HG03060 (cell line): ENCODE measurements around the gene GRAMD4.
"Not testable (repeated sequence)": the region's sequence is repeated elsewhere in the genome, so short reads cannot be mapped to it uniquely, and the experiment has no call there.

Experiments
- ATAC-seq: cut with Tn5 transposase; IDR thresholded peaks from one replicate; pipeline ENCODE4 v1.9.1; 2021; ENCODE audit warnings: low read depth, moderate number of reproducible peaks; ENCODE audit not compliant: unreplicated experiment

GRAMD4 gene

DNA sequence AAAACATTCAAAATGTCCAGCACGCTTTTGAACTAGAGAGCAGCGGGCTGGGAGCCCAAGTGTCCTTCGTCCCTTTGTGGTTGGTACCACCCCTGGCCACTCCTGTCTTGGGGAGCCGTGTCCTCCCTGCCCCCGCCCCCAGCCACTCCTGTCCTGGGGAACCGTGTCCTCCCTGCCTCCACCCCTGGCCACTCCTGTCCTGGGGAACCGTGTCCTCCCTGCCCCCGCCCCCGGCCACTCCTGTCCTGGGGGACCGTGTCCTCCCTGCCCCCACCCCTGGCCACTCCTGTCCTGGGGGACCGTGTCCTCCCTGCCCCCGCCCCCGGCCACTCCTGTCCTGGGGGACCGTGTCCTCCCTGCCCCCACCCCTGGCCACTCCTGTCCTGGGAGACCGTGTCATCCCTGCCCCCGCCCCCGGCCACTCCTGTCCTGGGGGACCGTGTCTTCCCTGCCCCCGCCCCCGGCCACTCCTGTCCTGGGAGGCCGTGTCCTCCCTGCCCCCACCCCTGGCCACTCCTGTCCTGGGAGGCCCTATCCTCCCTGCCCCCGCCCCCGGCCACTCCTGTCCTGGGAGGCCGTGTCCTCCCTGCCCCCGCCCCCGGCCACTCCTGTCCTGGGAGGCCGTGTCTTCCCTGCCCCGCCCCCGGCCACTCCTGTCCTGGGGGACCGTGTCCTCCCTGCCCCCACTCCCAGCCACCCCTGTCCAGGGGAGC lies 14.9 kb downstream of the GRAMD4 start:
- not testable (repeated sequence) for ATAC-seq

DNA sequence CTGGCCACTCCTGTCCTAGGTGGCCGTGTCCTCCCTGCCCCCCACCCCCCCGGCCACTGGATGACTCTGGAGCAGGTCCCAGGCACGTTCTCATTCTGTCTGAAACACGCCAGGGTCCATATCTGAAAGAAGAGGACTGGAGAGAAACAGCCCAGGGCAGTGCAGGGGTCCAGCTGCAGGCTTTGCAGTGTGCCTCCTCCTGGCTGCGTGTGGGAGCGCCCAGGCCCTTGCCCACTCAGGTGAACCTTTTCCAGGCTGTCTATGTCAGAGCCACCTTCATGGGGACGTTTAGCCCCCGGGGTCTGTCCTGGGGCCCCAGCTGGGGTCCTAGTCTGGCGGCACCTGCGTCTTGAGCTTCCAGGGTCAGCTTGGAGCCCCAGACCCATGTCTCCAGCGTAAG lies 15.6 kb downstream of the GRAMD4 start:
- no peak for ATAC-seq

DNA sequence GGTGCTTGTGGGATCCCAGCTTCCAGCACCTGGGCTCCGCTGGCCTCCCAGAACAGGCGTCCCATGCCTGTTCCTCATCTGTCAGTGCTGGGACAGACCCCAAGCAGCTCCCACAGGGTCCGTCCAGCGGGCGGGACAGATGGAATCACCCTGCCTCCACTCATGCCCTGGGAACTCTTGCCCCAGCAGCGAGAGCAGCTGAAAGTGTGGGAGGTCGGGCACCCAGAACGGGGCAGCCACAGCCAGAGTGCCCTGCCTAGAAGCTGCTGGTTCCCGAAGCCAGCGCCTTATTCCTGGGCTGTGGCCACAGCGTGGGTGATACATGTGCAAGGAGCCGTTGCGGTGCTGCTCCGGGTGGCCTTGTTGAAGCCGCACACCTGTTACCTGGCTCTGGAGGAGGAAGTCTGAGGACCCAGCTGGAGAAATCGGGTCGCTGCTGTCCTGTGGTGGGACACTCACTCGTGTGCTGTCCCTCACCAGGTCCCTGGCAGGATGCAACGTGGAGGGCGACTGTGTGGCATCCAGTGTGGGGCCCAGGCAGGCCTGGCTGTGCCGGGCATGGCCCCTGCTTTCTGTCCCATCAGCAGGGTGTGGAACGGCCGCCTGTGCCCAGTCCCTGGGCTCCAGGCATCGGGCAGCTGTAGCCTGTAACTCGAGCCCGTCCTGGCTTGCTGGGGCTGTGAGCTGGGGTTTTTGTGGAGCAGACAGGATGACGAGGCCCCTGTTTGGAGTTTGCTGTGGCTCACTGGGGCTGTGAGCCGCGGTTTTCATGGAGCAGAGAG lies 16.2 kb downstream of the GRAMD4 start:
- no peak for ATAC-seq

DNA sequence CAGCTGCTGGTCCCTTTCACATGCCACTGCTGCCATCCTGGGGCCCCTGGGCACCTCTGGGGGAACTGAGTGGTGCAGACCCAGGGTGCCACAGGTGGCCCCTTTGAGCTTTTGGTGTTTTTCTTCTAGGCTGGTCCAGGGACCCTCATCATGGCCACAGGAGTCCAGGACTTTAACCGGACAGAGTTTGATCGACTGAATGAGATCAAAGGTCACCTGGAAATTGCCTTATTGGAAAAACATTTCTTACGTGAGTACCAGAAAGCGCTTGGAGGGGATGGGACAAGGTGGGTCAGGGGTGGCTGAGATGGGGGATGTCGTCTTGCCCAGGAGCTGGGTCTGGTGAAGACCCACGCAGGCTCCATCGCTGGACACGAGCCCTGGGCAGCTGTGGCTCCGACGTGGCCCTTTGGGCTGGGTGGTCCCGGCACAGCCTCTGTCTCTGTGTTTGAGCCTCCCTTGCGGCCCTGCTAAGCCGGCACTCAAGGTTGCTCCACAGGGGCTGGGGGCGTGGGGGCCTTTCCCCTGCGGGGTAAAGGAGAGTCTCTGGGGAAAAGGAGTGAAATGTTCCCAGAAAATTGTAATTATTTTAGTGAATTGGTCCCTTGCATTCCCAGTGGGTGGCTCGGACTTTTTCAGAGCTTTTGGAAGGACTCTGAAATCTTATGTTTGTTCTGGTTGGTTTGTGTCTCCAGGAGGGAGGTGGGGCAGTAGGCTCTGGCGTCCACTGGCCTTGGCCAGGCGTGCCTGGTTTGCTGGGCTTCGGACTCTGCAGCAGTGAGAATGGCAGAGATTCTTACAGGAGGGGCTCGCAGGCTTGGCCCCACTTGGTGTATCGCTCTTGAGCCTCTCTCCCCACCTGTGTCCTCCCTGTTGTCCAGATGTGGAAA lies 17.8 kb downstream of the GRAMD4 start:
- no peak for ATAC-seq

DNA sequence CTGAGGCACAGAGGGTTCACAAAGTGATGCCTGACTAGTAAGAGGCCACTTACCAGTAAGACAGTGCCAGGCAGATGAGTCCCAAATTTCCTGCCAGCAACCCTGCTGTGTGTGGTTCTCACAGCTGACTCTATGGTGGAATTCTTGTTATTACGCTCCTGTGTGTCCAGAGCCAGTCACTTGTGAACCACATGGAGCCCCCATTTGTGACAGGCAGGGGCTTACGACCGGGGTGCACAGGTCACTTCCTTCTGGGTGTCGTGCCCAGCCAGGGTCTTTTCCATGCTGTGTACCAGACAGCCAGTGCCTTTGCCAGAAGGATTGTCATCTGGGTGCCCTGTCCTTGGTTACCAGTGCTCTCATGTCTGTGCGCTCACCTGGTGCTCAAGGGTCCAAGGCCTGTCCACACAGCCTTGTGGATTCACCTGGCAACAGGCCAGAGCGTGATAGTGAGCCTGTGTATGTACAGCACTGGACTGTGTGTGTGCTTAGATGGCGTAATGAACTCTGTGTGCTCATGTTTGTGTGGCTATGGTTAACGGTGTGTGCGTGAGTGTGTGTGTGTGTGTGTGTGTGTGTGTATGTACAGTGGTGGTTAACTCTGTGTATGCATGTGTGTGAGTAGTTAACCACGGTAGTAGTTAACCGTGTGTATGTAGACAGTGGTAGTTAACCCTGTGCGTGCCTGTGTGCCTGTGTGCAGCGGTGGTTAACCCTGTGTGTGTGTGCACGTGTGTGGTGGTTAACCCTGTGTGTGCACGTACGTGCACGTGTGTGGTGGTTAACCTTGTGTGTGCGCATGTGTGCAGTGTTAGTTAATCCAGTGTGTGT lies 18.6 kb downstream of the GRAMD4 start:
- no peak for ATAC-seq

DNA sequence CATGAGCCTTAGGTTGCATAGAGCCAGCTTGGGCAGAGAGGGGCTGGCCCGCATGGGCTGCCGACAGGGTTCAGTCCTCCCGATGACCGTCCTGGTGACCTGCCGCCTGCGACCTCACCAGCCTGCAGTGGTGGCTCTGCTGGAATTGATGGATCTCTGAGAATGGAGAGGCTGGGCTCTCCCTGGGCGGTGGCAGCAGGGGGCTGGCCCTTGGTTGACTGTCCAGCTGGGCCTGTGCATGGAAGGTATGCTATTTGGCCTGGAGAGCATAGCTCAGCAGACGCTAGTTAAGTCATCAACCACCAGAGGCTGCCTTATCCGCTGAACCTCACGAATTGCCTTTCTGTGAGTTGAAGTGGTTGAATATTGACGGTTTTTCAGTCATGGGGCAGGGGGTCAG lies 19.7 kb downstream of the GRAMD4 start:
- no peak for ATAC-seq

DNA sequence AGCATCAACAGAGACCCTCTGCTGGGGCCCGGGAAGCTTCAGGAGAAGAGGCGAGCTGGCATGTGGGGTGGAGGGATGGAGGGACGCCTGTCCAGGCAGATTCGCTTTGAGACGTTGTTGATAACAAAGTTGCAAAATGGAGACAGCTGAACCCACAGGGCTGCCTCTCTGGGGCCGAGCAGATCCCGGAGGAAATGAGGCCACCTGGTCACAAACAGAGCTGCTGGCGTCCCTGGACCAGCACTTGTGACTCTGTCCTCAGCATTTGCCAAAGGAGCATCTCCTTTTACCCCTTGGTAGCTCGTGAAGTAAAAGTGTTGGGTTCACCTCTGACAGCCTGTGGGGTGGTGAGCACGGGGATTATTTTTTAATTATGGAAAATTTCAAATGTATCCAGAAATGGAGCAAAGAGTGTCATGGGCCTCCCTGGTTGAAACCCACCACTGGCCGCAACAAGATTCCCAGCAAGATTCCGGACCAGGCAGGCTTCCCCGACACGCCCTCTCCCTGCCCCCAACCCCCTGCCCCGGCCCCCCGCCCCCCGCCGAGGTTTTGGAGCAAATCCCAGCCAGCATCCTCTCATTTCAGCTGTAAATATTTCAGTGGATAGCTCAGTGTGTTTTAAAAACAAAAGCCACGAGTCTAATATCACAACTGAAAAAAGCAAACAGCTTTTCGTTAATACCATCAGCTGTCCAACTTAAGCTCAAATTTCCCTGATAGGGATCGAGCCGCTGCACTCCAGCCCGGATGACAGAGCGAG lies 20.3 kb downstream of the GRAMD4 start:
- ATAC-seq, result no peak

DNA sequence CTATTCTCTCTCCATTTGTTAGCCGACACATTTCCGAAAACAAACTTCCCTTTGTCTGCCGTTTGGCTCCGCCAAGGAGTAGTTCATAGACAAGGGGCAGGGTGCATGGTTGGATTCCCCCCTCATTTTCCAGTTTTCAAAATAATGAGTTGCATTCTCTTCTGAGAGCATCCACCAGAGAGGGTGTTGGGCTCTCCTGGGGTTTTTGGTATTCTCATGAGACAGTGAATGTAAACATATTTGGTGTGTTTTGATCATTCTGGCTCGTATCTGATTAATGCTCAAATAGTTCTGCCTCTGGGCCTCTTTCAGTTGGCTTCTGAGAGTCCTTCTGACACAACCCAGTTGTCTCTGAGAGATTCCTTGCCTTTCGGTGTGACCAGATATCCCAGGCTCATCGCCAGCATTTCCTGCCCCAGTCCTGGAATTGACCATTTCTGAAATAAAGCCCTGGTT lies 21.7 kb downstream of the GRAMD4 start:
- no peak for ATAC-seq

DNA sequence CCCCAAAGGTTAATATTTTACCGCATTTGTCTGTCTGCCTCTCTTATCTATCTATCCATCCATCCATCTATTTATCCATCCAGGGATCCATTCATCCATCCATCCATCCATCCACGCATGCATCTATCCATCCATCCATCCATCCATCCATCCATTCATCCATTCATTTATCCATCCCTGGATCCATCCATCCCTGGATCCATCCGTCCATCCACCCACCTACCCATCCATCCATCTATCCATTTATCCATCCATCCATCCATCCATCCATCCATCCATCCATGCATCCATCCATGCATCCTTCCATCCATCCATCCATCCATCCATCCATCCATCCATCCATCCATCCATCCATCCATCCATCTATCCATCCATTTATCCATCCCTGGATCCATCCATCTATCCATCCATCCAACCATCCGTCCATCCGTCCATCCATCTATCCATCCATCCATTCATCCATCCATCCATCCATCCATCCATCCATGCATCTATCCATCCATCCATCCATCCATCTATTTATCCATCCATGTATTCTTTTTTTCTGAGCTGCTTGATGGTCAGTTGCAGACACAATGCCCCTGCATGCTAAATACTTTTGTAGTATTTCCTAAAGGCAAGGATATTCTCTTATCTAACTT lies 22.8 kb downstream of the GRAMD4 start:
- ATAC-seq, result not testable (repeated sequence)

DNA sequence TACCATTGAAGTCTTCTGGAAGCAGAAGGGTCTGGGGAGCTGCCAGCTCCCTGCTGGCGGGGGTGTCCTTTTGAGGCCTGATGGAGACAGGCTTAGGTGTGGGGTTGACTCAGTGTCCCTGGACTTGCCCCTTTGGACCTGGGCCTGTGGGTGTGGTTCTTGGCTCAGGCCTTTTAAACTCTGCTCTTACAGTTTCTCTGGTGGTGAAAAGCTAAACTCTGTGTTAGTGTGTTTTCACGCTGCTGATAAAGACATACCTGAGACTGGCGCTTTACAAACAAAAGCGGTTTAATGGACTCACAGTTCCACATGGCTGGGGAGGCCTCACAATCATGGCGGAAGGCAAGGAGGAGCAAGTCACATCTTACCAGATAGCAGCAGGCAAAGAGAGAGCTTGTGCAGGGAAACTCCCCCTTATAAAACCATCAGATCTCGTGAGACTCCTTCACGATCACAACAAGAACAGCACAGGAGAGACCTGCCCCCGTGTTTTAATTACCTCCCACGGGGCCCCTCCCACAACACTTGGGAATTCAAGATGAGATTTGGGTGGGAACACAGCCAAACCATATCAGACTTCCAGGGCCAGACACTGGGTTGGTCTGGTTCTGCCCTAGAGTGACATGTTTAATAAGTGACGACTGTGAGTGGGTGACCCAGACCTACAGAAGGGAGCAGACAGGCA lies 26.5 kb downstream of the GRAMD4 start:
- ATAC-seq, result no peak

DNA sequence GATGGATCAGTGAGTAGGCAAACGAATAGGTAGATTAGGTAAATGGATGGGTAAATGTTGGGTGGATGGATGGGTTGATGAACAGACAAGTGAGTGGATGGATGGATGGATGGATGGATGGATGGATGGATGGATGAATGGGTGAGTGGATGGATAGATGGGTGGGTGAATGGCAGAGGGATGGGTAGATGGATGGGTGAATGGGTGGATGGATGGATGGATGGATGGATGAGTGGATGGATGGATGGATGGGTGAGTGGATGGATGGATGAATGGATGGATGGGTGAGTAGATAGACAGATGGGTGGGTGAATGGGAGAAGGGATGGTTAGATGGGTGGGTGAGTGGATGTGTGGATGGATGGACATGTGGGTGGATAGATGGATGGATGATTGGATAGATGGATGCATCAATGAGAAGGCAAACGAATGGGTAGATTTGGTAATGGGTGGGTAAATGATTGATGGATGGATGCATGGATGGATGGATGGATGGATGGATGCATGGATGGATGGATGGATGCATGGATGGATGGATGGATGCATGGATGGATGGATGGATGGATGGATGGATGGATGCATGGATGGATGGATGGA lies 28.1 kb downstream of the GRAMD4 start:
- not testable (repeated sequence) for ATAC-seq

DNA sequence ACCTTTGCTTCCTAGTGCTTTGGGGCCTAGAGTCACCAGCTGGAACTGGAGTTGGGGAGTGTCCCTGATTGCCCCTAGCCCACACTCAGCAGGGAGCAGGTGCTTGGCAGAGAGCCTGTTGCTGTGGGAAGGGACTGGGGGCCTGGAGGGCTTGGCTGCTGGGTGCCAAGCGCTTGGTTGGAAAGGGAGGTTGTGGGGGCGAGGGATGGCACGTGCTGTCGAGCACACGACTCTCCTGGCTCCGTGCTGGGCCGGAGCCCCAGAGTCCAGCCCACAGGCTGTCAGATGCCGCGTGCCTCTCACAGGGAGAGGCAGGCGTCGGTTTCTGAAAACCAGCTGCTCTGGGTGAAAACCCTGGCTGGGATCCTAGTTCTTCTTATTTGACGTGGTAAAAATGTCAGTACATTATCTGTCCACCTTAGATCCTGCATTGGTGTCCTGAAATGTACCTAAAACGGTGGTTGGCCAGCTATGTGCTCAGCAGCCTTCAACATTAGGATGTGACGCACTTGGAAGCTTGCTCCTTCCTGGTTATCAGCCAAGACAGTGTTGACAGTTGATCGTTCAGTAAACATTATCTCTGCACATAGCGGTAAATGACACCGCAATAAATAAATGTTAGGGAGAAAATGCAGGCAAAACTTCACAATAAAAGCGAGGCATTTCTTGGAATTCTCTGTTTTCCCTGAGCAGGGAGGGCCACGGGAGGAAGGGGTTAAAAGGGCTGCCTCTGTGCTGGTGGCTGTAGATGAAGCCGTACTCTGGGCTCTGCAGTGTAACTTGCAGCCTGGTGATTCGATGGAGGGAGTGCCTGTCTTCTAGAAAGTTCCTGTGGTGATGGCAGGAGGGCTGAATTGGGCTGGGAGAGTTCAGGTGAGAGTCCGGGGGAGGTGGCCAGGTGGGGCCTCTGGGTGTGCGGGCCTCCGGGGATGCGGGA lies 29.2 kb downstream of the GRAMD4 start:
- no peak for ATAC-seq

DNA sequence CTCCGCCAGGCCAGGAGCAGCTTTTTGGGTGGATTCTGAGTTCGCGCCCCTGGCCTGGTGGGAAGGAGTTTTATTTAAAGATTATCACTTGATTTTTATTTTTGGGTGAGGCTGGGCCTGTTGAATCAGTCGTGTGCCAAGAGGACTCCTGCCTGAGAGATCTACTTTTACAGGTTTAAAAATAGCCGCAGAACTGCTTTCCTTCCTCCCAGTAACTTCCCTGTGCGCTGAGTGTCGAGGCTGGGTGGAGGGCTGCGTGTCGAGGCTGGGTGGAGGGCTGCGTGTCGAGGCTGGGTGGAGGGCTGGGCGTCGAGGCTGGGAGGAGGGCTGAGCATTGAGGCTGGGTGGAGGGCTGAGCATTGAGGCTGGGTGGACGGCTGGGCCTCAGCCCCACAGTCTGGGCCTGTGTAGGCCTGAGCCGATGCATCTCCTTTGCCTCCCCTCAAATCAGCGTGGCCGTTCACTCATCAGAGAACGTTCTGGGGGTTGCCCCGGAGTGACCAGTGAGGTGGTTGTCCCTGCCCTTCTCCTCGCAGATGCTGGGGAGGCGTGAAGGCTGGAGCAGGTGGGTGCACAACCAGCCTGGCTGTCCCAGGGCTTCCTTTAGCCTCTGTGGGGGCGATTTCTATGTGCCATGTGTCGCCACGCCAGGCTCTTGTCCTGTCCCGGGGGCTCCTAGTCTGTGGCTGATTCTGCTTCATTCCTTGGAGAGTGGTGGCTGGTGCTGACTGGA lies 30.1 kb downstream of the GRAMD4 start:
- no peak for ATAC-seq

DNA sequence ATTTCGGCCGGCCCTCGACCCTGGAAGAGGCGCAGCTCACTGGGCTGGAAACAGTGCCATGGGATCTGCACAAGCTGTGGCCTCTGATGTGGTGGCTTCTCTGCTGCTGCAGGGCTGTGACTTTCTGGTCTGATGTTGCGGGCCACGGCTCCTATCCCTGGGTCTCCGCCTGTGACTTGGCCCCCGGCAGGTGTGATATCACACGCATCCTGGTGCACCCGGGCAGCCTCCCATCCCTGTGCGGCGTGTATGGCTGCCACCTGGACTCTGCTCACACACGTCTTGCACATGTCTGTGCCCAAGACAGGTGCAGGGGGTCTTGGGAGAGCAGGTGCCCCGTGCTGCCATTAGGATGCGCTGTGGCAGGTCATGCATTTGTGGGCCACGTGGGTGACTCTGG lies 31.1 kb downstream of the GRAMD4 start:
- no peak for ATAC-seq

DNA sequence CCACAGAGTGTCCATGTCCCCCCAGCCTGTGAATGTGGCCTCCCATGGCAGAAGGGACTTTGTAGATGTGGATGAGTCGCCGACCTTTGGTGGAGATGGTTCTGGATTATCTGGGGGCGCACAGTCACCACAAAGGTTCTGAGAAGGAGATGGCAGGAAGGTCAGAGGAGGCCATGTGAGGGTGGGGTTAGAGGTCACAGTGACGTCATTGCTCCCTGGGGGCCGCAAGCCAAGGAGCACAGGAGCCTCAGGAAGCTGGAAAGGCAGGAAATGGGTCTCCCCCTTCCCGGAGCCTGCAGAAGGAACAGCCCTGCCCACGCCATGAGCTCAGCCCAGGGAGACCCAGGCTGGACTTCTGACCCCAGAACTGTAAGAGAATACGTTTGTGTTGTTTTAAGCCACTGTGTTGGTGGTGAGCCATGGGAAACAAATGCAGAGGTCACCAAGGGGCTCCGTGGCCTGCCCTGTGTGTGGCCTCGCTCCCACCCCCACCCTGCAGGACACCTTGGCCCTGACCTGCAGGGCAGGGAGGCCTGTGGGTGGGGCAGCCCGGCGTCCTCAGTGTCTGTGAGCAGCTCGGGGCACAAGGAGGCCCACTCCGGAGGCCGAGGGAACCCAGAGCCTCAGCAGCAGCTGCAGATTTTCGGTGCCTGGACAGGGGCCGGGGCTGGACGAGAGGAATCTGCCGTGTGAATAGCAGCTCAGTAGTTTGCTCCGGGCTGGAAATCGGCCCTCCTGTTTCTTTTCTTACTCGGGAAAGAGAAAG lies 32.1 kb downstream of the GRAMD4 start:
- no peak for ATAC-seq
